Hippocampal formation (tissue), 2 donors: ENCODE data around the gene PARP11.

Source experiments
- DNase-seq, 2 donors: peaks; one replicate each; lab custom pipeline; 2025; lab: John Stamatoyannopoulos, UW

The PARP11 gene

DNA sequence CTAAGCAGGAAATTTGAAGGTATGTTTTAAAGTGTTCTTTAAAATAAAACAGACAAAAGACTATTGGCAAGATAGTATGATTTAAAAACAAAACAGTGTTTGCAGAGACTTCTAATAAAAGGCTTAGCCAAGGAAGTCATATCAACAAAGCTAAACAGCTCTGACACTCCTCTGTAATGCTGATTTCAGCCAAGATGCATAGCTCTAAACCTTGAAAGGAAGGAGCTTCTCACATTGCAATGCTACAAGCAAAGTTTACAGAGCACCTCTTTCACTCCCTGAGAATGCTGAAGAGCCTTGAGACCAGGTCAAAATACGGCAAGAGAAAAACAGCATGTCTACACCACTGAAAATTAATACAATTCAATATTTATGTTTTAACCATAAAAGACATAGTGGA, 51.8 kb downstream of the PARP11 start:
- DNase-seq: no peak

DNA sequence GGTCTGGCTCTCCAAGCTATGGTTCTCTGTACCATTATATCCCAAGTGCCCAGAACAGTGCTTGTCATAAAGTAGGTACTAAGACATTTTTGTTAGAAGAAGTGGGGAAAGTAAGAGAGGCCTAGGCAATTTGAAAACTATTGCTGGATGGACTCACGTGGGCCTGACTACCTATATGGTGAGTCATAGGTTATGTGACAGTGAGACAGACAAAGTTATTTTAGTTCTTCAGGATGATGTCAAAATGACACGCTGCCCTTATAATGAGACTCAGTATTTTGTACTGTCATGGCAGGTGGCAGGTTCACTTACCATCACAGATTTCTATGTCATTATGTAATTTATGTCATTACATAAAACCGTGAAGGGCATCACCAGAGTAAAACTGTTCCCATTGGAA, 53.1 kb downstream of the PARP11 start:
- no peak for DNase-seq

DNA sequence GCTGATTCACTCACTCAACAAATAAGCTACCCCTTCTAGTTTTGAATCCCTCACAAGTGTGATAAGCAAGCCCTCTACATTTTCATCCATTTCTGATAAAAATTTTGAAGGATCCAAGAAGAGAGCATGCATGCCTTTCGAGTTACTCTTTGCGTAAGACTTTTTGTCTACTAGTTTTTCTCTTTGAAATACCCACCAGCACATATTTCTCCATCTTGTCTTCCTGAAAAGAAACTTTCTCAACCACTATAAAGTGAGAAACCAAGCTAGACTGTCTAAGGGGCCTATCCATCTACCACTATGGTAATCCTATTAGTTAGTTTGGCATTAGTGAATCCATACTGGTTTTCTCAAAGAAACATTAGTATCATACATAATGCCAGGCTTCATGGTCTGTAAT, 56.9 kb downstream of the PARP11 start:
- no peak for DNase-seq

DNA sequence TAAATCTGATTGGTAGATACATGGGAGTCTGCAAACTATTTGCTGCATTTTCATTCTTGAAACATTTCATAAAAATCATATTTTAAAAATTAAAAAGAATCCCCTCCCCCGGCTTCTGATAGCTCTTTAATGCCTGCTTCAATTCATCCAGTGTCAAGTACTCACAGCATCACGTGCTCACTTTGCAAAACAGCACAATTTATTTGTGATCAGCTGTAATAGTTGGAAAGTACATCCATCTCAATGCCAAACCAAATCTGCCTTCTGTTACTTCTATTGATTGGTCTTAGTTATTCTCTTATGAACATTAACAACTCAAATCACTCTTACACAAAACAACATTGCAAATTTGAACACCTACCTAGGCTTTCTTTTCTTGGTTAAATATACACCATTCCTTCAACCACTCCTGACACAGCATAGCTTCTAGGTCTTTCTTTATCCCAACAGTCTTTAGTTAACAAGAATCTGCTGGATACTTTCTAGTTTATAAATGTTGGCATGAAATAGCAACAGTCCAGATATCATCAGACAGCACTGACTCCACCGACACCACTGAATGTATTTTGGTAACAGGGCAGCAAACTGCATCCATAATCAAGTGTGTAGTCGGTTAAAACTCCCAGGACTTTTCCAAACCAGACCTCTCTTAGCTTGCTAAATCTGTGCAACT, 58.0 kb downstream of the PARP11 start:
- DNase-seq: no peak

DNA sequence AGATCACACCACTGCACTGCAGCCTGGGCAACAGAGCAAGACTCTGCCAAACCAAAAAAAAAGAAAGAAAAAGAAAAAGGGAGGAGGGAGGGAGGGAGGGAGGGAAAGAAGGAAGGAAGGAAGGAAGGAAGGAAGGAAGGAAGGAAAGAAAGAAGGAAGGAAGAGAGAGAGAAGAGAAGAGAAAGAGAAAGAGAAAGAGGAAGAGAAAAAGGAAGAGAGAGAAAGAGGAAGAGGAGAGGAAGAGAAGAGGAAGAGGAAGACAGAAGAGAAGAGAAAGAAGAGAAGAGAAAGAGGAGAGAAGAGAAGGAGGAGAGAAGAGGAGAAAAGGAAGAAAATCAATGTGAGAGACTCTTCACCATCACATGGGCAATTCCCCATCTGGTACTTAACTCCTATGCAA, 62.7 kb downstream of the PARP11 start:
- DNase-seq: no peak

DNA sequence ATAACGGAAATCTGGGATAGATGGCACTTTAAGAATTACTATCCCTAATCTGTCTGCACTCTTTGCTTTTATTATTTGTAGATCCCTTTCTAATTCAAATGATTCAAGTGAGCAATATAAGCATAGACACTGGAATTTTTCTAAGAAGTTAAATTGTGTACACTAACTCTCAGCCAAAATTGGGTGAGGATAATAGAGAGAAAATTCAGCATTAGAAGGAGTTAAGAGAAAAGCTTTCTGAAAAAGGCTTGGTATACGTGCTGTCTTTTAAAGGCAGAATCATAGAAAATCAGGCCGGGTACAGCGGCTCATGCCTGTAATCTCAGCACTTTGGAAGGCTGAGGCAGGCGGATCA, 63.2 kb downstream of the PARP11 start:
- DNase-seq: no peak

DNA sequence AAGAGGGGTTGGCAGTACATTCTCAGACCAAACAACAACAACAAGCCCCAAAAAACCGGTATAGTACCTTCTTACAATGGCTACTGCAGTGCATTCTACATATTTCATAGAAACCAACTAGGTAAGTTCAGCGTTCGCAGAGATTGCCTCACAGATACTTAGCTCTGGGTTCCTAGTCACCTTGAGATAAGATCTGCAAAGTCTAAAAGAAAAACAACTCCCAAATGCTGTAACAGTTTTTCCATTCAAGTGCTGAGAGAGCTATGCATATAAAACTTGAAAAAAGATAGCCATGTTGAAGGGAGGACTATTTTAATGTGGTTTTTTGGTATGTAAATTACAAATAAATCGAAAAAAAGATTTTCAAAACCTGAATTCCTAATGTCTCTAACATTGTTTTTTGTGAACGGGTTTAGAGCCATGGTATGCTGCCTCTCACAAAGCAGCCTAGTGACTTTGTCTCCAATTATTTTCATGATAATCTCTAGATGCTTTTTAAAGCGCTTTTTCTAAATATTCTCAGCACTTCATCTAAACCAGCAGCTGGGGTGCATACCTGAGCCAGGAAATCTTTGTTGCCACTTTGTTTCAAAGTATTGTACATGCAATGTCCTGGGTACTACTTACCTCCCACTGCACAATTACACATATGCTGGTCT, 63.7 kb downstream of the PARP11 start:
- no peak for DNase-seq

DNA sequence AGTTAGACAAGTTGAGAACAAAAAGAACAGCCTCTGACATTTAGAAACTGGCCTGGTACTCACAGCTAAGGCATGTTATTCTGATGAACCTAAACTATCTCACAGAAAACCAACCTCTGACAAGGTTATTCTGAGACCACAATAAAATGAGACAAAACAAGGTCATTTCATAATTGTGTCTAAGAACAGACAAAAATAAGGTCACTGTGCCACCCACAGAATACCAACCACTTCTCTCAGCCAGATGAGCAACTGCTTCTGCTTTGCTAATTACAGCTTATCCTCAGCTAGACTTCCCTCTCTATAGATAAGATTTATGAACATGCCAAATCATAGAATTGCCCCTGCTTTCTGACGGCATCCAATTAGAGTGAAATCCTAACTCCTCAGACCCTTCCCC, 68.1 kb downstream of the PARP11 start:
- no peak for DNase-seq

DNA sequence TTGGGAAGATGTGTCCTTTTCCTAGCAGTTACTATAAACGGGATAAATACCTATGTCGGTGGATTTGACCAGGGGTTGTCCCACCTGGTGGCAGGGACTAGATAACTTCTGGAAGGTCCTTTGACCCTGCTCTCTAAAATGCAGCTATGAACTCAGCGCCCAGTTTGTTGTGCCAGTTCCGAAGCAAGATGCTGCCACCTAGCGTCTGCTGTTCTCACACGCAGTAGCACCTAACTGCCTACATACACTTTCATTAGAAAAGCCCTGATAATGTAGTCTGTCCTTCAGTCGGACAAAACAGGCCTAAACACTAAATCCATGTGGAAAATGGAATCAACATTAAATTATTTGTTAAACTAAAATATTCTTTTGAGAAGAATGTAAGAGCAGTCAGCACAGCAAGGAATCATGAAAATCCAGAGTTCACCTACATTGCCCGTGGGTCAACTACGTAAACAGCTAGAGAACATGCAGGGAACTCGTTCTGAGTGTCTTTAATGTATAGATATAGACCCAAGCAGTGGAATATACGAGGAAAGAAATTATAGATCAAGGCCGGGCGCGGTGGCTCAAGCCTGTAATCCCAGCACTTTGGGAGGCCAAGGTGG, 69.2 kb downstream of the PARP11 start:
- peak; percentile 33 to 53 for DNase-seq

DNA sequence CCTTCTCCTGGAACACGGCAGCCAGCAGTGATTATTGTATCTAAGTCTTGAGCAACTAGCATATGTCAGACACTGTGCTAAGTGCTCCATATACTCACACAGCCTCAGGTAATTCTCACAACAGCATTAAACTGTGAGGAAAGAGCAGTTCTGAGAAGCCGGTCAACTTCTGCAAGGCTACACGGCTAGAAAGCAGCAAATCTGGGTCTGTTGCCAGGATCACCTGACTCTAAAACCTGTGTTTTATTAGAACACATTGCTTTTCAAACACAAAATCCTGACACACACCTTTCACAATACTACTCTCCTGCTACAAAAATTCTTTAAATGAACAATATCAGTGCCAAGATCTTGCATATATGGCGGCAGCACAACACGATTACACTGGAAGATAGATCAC, 70.5 kb downstream of the PARP11 start:
- no peak for DNase-seq

DNA sequence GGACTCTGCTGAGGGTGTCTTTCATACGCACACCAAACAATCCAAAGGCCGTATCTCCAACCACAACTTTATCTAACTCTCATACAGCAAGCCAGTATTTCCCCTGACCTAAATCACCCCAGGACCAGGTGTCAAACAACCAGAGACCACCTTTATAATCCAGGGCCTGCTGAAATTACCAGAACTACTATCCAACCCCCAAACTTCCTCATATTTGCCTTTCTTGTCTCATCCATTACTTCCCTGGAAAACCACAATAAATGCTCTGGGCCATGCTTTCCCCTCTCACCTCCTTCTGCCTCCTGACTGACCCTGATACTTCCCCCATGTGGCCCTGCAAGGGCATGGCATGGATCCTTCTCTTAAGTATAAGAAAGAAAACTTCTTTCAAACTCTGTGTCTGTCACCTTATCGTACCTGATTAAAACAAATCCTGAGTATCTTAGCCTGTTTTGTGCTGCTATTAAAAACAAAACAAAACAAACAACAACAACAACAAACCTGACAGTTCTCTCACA, 75.6 kb downstream of the PARP11 start:
- no peak for DNase-seq

DNA sequence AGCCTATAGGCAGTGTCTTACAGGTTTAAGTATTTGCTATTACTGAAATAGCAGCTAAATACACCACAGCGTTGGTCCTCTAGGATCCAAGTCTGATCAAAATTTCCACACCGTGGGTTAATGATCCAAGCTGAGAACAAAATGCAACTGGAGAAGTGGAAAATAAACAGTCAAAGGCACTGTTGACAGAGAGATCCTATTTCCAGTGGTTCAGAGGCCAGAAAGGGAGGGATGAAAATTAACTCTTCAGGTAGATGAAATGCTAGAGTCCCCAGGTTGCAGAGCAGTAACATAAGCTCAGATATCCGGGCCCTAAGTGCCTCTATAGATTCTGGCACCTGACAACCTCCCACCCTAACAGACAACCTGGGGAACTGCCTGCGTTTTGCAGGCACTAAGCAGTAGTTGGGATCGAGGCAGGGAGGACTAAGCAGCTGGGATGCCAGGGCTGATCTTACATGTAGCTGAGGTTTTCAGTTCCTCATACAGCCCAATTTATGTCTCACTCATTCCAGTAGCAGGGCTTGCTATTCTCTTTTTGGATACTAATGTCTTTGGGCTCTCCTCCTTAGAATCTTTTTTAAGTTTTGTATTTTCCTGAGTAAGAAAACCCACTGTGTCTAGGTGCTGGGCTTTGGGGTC, 77.6 kb downstream of the PARP11 start:
- no peak for DNase-seq

DNA sequence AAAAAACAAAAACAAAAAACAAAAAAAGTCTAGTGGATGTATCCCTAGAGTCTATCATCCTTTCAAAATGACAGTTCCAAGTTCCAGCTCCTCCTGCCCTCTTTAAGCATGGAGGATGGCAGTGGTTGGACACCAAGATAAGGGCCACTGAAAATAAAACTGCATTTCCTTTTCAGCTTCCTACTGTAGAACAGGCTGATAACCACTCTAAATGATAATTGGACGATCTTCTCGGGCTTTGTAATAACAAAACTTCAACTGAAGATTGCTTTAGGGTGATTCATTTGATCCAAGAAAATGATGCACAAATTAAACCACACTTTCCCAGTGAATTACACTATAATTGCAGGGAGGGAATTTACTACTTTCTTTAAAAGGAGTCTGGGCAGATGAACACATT, 78.1 kb downstream of the PARP11 start:
- DNase-seq: no peak

DNA sequence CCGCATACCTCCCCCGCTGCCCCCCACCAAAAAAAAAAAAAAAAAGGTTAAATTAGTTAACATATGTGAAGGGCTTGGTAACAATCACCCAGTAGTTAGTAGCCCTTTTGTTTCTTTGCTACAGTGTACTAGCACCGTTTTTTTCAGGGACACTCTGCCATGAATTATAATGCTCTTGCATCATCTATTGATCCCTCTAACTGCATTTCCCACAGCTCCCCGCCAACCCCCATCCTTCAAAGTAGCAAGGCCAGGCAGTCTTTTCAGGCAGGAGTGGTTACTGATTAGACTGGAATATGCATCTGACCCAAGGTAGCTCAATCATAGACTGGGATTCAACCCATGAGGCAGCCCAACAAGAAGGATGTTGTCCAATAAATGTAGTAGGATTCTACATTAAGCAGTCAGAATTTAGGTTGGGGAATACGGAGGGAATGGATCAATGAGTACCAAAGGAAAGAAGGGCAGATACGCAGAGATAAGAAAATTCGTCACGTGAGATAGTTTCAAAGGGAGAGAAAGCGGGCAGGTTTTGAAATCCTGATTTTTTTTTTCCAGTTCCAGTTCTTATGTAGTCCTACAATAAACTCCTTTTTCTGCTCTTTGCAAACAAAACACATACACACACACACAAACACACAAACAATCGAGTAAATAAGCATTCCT, 80.4 kb downstream of the PARP11 start:
- no peak for DNase-seq

DNA sequence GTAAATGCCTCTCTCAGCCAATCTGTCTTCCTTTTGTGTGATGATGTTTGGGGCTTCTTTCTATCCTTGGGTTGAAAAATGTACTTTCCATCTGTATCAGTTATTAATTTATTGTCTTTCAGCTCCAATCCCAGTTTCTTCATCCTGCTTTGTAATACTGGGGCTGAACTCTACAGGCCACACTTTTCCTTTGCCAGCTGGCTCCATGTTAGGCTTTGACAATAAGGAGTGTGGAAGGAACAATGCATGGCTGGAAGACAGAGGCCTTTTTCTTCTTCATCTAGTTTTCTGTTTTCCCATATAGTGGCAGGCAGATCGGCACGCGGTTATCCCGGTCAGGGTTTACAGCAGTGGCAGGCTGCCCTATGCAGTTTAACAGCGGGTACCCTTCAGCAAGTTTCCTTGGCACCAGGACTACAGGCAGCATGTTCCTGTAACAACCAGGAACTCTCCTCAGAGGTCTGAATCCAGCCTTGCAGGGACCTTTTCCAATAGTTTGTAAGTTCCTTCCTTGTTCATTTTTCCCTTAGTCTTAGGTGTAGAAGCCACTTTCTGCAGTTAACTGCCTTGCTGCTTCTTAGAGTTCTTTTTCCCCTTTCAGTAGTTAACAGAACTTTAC, 81.8 kb downstream of the PARP11 start:
- DNase-seq: no peak

DNA sequence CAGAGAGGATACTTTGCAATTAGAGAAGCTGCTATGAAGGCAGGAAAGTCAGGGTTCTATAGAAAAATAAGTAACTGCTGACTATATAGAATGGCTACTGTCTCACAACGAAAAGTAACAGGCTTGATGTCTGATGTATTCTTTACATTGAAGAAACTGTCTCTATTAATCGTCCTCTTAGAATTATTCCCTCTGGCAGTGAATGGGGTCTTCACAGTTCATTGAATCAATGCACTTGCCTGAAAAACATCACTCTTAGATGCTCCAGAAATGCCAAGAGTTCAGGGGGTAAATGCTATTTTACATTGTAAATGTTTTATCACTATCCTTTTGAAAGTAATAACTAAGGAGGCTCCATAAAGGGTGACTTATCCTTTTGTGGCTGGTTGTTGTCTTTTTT, 82.6 kb downstream of the PARP11 start:
- DNase-seq: no peak

DNA sequence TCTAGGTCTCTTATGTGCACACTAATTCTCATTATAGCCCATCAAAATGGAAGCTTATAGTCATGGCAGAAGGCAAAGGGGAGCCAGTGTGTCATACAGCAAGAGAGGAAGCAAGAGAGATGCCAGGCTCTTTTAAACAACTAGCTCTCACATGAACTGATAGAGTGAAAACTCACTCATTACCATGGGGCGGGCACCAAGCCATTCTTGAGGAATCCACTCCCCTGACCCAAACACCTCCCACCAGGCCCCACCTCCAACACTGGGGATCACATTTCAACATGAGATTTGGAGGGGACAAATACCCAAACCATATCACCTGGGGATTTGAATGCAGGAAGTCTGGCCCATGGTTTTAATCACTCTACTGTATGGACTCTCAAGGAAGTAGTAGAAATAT, 83.4 kb downstream of the PARP11 start:
- no peak for DNase-seq

DNA sequence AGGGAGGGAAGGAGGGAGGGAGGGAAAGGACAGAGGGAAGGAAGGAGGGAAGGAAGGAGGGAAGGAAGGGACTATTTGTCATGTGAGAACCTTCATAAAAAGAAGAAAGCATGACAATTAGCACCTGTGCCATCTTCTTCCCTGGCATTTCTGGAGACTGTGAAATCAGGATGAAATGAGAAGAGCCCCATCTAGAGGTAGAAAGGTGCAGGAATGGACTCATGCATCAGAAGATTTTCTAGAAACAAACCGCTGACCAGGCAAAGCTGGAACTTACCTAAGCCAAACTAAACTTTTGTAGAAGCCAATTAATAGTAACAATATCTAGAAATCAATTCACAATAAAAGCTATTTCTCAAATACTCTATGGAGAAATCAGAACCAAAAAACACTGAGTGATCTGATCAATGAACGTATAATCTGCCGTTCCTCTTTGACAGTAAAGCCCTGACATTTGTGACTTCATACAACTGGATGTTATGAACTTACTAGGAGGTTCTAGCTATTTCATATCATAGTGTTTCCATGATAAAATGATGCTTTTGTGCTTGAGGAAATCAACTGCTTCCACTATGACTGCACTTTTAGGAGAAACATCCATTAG, 95.9 kb downstream of the PARP11 start:
- peak in 1 of 2 donors; percentile 50 for DNase-seq

DNA sequence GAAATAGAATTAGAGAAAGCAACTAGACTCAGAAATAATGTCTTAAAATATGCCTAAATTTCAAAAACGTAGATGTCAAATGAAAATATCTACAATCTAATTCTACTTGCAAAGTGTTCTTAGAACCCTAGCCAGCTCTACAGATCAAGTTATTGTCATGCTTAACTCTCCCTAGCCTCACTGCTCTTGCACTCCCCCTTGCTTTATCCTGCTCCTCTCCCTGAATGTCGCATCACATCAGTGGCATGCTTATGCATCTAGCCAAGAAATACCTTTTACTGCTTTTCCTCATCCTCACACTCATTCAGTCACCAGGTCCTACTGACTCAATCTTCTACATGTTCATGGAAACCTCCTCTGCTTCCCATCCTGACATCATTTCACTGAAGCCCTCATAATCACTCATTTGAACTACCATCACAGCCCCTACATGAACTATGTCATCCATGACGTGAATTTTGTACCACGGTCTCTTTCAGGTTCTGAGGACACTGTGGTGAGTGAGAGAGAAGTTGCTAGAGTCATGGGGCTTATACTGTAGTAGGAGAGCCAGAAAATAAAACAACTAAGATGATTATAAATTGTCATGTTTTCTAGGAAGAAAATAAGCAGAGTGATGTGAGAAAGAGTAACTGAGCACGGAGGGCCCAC, 97.7 kb downstream of the PARP11 start:
- DNase-seq: no peak

DNA sequence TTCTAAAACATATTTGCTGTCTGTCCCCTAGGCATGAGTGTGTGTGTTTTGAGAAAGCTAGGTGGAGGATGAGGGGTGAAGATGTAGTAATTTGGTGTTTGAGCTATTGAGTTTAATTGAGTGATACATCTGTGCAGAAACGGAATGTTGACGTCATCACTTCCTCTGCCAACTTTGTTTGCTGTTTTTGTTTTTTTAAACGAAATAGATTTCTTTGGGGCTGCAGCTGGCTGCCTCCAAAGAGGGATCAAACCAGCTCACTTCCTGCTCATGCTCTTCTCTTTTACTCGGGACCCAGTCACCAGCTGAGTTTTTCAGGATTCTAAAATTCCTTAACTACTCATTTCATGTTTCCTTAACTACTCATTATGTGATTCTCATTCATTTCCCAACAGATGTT, 100.8 kb downstream of the PARP11 start:
- DNase-seq: no peak

DNA sequence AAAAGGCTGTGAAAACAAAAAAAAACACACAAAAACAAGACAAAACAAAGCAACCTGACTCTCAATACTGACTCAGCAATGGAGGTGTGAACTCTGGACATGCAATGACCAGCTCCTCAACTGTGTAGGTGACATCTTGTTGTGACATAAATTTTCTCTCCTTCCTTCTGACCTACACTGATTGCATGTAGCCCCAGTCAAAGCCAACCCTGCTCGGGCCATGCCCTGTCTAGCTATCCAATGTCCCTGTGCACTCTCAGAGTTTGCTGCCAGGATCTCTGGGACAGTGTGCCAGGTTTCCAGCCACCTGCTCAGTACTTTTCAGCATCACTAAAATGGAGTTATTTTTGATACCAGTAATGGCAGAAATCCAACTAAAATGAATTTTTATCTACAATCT, 101.3 kb downstream of the PARP11 start:
- DNase-seq: no peak
